Measurements from ENCODE around the gene TDRD9. TPM values are rescaled to one million over a fixed set of nuclear protein-coding genes. Genes with fewer than 3 reads are reported as not detected.

Gene TDRD9
- total RNA-seq, 1 experiment from 2014 or later = 0.07 TPM

DNA sequence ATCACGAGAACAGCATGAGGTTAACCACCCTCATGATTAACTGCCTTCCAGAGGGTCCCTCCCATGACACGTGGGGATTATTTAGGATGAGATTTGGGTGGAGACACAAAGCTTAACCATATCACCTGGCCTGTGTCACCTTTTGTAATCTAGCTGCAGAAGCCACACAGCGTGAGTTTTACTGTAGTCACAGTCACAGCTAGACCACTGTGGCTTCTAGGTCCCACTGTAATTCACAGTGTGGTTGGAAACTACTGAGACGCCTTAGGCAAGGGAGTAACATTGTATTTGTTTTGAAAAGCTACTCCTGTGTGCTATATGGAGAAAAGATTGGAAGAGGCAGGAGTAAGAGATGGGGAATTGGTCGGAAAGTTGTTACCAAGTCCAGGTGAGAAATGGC is 111.0 kb downstream of the TDRD9 start:
- BruUV-seq (replicated peaks) = no TSS peak
- Histone ChIP-seq H2AFZ (ENCODE audit: low read length) (no peak overlapping the region), H3K27me3 (ENCODE audit: low read length) (no peaks in the 10 kb centered on the region), H3K9me2 (replicated peaks; ENCODE audit: low read length) (no peaks in the 10 kb centered on the region), H3K4me3 (ENCODE audit: low read length) (no peak overlapping the region), H3F3A (ENCODE audit: low read length, unreplicated experiment) (no peaks in the 10 kb centered on the region), H3K9ac (ENCODE audit: low read length) (no peak overlapping the region), H3K4me1 (ENCODE audit: insufficient read depth, low read length) (peaks cover 10% of the 10 kb centered on the region), H3K79me2 (ENCODE audit: low read length) (no peaks in the 10 kb centered on the region), H3K9me3 (ENCODE audit: low read length) (no peaks in the 10 kb centered on the region), H3K4me2 (ENCODE audit: low read length) (no peak overlapping the region), H3K36me3 (ENCODE audit: low read depth, low read length) (no peaks in the 10 kb centered on the region), H4K20me1 (ENCODE audit: low read length) (no peaks in the 10 kb centered on the region), H3K27ac (ENCODE audit: low read length) (no peak overlapping the region)
- CTCF ChIA-PET = interaction anchor here (0.7 kb wide), 1 partner anchor 286 kb away, joined by 3 read pairs; no protein-coding TSS in a partner anchor
- POLR2A ChIA-PET (ENCODE audit: unreplicated experiment) = no interaction called here
- no peak for TF ChIP-seq EZH2 (IDR thresholded peaks at IDR 0.05; ENCODE audit: low read length, unreplicated experiment)
- TF ChIP-seq, protein P1, sequence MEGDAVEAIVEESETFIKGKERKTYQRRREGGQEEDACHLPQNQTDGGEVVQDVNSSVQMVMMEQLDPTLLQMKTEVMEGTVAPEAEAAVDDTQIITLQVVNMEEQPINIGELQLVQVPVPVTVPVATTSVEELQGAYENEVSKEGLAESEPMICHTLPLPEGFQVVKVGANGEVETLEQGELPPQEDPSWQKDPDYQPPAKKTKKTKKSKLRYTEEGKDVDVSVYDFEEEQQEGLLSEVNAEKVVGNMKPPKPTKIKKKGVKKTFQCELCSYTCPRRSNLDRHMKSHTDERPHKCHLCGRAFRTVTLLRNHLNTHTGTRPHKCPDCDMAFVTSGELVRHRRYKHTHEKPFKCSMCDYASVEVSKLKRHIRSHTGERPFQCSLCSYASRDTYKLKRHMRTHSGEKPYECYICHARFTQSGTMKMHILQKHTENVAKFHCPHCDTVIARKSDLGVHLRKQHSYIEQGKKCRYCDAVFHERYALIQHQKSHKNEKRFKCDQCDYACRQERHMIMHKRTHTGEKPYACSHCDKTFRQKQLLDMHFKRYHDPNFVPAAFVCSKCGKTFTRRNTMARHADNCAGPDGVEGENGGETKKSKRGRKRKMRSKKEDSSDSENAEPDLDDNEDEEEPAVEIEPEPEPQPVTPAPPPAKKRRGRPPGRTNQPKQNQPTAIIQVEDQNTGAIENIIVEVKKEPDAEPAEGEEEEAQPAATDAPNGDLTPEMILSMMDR (conservative IDR thresholded peaks at IDR 0.05; ENCODE audit: low read depth, low read length) = no peak
- TF ChIP-seq EZH2phosphoT487 (IDR thresholded peaks at IDR 0.05; ENCODE audit: borderline replicate concordance, low read length) = no peak
- intact Hi-C loops (cut with micrococcal nuclease) = no loop called here
- ATAC-seq (no peak), DNase-seq (no peak)

DNA sequence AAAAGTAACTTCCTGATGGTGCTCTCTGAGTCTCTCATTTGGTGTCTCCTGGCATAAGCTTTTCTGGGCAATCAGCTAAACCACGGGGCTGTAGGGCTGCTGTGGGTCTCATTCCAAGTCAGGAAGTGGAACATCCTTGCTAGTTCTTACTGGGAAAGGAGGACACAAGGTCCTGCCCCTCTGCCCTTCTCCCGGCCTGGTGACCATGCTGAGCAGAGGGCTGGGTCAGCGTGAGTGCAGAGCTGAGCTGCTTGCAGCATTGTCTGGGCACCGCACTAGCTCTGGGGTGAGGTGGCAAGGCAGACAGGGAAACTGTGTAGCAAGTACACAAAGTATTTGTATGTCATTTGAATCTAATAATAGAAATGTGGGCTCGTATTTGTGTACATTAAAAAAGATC is 112.3 kb downstream of the TDRD9 start:
- ChIA-PET POLR2A (ENCODE audit: unreplicated experiment) (no interaction called here), CTCF (no interaction called here)
- H3K27me3 ChIP-seq (ENCODE audit: low read length) = no peaks in the 10 kb centered on the region
- H3K4me2 ChIP-seq (ENCODE audit: low read length) = no peak overlapping the region
- intact Hi-C loops (cut with micrococcal nuclease) = loop anchor here (5.0 kb wide), 1 partner anchor 43 kb away; no protein-coding TSS in a partner anchor
- no peaks in the 10 kb centered on the region for H3K79me2 ChIP-seq (ENCODE audit: low read length)
- no peaks in the 10 kb centered on the region for H3F3A ChIP-seq (ENCODE audit: low read length, unreplicated experiment)
- no peaks in the 10 kb centered on the region for H3K36me3 ChIP-seq (ENCODE audit: low read depth, low read length)
- DNase-seq (no peak), ATAC-seq (no peak)
- no TSS peak for BruUV-seq (replicated peaks)
- H3K4me3 ChIP-seq (ENCODE audit: low read length) = no peak overlapping the region
- H2AFZ ChIP-seq (ENCODE audit: low read length) = no peak overlapping the region
- no peak overlapping the region for H3K27ac ChIP-seq (ENCODE audit: low read length)
- TF ChIP-seq EZH2 (IDR thresholded peaks at IDR 0.05; ENCODE audit: low read length, unreplicated experiment) = no peak
- TF ChIP-seq EZH2phosphoT487 (IDR thresholded peaks at IDR 0.05; ENCODE audit: borderline replicate concordance, low read length) = no peak
- TF ChIP-seq, protein P1 (conservative IDR thresholded peaks at IDR 0.05; ENCODE audit: low read depth, low read length) = no peak
- no peaks in the 10 kb centered on the region for H3K9me3 ChIP-seq (ENCODE audit: low read length)
- no peaks in the 10 kb centered on the region for H4K20me1 ChIP-seq (ENCODE audit: low read length)
- no peak overlapping the region for H3K9ac ChIP-seq (ENCODE audit: low read length)
- H3K9me2 ChIP-seq (replicated peaks; ENCODE audit: low read length) = no peaks in the 10 kb centered on the region
- peaks cover 15% of the 10 kb centered on the region for H3K4me1 ChIP-seq (ENCODE audit: insufficient read depth, low read length)

DNA sequence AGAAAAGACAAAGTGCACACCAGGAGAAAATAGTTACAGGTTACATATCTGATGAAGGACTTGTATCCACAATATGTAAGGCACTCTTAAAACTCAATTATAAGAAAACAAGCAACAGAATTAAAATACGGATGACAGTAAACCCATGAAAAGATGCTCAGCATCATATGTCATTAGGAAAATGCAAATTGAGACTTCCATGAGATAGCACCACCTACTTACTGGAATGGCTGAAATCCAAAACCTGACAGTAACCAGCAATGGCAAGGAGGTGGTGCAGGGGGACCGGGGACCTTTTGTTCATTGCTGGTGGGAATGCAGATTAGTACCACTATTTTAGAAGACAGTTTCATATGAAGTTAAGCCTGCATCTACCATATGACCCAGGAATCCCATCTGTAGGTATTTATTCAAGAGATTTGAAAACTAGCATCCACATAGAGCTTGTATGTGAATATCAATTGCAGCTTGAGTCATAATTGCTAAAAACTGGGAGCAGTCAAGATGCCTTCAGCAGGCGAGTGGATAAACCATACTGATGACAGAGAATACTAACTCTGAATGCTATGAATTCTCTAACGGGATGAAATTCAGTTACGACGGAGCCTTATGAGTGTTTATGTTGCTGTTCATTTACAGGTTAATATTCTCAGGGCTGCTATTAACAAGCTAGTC is 113.3 kb downstream of the TDRD9 start:
- ATAC-seq (no peak), DNase-seq (no peak)
- Histone ChIP-seq H3K9ac (ENCODE audit: low read length) (no peak overlapping the region), H3K9me2 (replicated peaks; ENCODE audit: low read length) (no peaks in the 10 kb centered on the region), H2AFZ (ENCODE audit: low read length) (no peak overlapping the region), H4K20me1 (ENCODE audit: low read length) (no peaks in the 10 kb centered on the region), H3K4me3 (ENCODE audit: low read length) (no peak overlapping the region), H3K27me3 (ENCODE audit: low read length) (no peaks in the 10 kb centered on the region), H3F3A (ENCODE audit: low read length, unreplicated experiment) (no peaks in the 10 kb centered on the region), H3K4me2 (ENCODE audit: low read length) (no peak overlapping the region), H3K79me2 (ENCODE audit: low read length) (no peaks in the 10 kb centered on the region), H3K36me3 (ENCODE audit: low read depth, low read length) (no peaks in the 10 kb centered on the region), H3K4me1 (ENCODE audit: insufficient read depth, low read length) (peaks cover 15% of the 10 kb centered on the region), H3K9me3 (ENCODE audit: low read length) (no peaks in the 10 kb centered on the region), H3K27ac (ENCODE audit: low read length) (no peak overlapping the region)
- ChIA-PET POLR2A (ENCODE audit: unreplicated experiment) (no interaction called here), CTCF (no interaction called here)
- intact Hi-C loops (cut with micrococcal nuclease) = loop anchor here (5.0 kb wide), 1 partner anchor 44 kb away; no protein-coding TSS in a partner anchor
- TF ChIP-seq, protein P1 (conservative IDR thresholded peaks at IDR 0.05; ENCODE audit: low read depth, low read length) = no peak
- TF ChIP-seq EZH2phosphoT487 (IDR thresholded peaks at IDR 0.05; ENCODE audit: borderline replicate concordance, low read length) = no peak
- TF ChIP-seq EZH2 (IDR thresholded peaks at IDR 0.05; ENCODE audit: low read length, unreplicated experiment) = no peak
- no TSS peak for BruUV-seq (replicated peaks)
